AG09309 (cell line): Measurements from ENCODE around the gene MTARC2.

Experiments used
- DNase-seq: peaks from one replicate; pipeline ENCODE4 v3.0.0-alpha.2; 2010; ENCODE audit warnings: low read depth
- H3K4me3 ChIP-seq: 2 replicates; pipeline ENCODE4 v1.5.1; 2011; ENCODE audit warnings: mild to moderate bottlenecking, low read depth, low read length, moderate library complexity; ENCODE audit not compliant: control insufficient read depth
- CTCF ChIP-seq: IDR thresholded peaks from 2 replicates; pipeline ENCODE4 v1.5.1; 2011; ENCODE audit warnings: mild to moderate bottlenecking, low read depth, low read length, inconsistent platforms; ENCODE audit not compliant: insufficient read depth, control insufficient read depth; ENCODE audit errors: missing control alignments

Gene MTARC2

DNA sequence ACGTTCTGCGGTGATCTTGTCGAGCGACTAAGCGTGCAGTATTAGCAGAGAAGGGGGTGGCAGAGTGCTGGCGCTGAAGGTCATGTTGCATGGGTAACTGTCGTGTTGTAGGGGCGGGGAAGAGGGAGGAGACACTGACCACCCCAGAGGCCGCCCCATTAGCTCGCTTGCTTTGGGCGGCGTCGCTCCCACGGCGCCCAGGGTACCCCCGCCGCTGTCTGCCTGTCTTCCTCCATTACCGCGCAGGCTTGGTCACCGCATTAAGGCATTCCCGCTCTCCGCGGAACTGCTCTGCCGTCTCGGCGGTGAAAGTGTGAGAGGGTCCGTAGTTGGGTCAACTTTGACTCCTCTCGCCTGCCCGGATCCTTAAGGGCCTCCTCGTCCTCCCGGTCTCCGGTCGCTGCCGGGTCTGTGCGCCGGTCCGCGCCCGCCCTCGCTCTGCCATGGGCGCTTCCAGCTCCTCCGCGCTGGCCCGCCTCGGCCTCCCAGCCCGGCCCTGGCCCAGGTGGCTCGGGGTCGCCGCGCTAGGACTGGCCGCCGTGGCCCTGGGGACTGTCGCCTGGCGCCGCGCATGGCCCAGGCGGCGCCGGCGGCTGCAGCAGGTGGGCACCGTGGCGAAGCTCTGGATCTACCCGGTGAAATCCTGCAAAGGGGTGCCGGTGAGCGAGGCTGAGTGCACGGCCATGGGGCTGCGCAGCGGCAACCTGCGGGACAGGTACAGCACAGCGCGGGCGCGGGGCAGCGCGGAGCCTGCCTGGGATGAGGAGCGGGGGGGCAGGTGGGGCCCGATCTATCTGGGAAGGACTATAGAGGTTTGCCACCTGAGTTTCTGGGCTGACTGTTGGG lies at the start of gene MTARC2:
TSS of gene MTARC2 (plus strand) at position 234 of the 846 bp plus-strand sequence. CDS start at position 444, 210 bp downstream.
- no peak for TF ChIP-seq CTCF
- peak; percentile 31 for DNase-seq
- H3K4me3 ChIP-seq = peak within 1 kb of the TSS; percentile 87

DNA sequence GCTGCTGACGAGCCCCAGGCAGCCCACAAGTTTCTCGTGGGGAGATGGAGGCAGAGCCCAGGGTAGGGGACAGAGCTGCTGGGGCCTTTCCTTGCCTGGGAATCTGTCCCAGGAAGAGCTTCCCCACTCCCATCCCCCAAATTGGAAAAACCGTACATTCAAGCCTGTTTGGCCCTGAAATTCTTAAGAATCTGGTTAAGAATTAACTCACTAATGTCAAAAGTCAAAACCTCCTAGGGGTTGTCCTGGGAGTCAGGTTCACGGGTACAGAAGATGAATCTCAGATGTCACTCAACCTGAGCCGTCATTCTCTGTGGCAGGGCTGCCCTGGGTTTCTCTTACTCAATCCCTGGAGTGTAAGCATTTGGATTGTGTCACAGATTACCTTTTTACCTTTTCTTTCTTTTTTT lies 49.5 kb upstream of the MTARC2 start:
- no peak for DNase-seq
- TF ChIP-seq CTCF = no peak
- no peak overlapping the region for H3K4me3 ChIP-seq

GRCh38 chr1:220699044-220699443 lies 49.1 kb upstream of the MTARC2 start:
- DNase-seq = no peak
- TF ChIP-seq CTCF = no peak
- H3K4me3 ChIP-seq = no peak overlapping the region

DNA sequence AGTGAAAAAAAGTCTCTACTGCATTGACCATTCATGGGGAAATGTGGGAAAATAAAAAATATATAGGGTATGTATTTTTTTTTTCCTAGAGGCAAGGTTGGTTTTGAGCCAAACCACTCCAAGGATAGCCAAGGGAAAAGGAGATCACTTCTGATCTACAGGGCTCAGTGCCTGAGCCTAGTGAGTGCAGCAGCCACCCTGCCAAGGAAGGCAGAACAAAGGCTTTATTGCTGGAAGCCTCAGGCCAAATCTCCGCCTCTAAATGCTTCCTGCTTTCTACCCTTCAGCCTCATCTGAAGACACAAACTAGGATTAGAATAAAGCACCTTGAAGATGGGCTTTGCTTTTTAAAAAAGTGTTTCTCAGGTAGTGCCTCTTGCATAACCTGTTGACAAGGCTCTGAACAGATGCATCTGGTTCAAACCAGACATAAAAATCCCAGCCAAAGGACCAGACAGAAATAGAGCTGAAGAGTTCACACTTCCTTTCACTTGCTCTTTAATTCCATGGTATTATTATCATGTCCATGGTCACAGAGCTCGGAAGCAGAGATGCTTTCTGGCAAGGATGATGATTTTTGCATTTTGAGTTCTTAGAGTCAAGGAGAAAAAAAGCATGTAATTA lies 47.5 kb upstream of the MTARC2 start:
- no peak for DNase-seq
- no peak overlapping the region for H3K4me3 ChIP-seq
- TF ChIP-seq CTCF = no peak

- DNase-seq = no peak
- no peak overlapping the region for H3K4me3 ChIP-seq
- no peak for TF ChIP-seq CTCF
Measured at GRCh38 chr1:220701974-220702373, 46.1 kb upstream of the MTARC2 start.

- TF ChIP-seq CTCF = no peak
- no peak overlapping the region for H3K4me3 ChIP-seq
- DNase-seq = no peak
Measured at GRCh38 chr1:220702733-220703270, 45.3 kb upstream of the MTARC2 start.
